ENCODE measurements around the gene ADAM23.
"Not testable (repeated sequence)": the region's sequence is repeated elsewhere in the genome, so short reads cannot be mapped to it uniquely, and the experiment has no call there.

Gene ADAM23, protein sequence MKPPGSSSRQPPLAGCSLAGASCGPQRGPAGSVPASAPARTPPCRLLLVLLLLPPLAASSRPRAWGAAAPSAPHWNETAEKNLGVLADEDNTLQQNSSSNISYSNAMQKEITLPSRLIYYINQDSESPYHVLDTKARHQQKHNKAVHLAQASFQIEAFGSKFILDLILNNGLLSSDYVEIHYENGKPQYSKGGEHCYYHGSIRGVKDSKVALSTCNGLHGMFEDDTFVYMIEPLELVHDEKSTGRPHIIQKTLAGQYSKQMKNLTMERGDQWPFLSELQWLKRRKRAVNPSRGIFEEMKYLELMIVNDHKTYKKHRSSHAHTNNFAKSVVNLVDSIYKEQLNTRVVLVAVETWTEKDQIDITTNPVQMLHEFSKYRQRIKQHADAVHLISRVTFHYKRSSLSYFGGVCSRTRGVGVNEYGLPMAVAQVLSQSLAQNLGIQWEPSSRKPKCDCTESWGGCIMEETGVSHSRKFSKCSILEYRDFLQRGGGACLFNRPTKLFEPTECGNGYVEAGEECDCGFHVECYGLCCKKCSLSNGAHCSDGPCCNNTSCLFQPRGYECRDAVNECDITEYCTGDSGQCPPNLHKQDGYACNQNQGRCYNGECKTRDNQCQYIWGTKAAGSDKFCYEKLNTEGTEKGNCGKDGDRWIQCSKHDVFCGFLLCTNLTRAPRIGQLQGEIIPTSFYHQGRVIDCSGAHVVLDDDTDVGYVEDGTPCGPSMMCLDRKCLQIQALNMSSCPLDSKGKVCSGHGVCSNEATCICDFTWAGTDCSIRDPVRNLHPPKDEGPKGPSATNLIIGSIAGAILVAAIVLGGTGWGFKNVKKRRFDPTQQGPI

DNA sequence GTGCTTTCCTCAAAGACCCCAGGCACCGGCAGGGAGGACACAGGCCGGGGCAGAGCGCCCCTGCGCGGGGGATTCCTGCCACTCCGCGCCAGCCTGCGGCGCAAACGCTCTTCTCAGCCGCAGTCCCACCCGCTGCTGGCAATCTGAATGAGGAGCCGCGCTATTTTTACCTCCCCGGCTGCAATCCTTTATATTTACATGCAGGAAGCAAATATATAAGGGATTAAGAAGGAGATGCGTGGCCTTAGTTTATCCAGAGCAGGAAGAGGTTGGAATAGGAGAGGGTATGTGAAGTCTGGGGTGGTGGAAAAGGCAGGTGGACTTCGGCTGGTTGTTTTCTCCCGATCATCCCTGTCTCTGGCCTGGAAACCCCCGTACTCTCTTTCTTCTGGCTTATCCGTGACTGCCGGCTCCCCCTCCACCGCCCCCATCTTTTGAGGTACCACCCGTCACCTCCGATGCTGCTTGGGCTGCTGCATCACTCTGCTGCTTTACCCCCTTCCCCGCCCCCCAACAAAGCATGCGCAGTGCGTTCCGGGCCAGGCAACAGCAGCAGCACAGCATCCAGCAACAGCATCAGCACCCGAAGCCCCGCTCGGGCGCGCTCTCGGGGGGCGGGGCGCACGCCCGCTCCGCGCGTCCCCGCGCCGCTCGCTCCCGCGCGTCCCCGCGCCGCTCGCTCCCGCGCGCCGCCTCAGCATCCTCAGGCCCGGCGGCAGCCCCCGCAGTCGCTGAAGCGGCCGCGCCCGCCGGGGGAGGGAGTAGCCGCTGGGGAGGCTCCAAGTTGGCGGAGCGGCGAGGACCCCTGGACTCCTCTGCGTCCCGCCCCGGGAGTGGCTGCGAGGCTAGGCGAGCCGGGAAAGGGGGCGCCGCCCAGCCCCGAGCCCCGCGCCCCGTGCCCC is at the start of gene ADAM23:
Gene ADAM23 (plus strand): TSS at position 700 of the 902 bp plus-strand sequence. CDS start 335 bp downstream, outside the sequence.
- DNase-seq (ENCODE audit: low read depth), result peak; percentile 37
- TF ChIP-seq, protein P1, sequence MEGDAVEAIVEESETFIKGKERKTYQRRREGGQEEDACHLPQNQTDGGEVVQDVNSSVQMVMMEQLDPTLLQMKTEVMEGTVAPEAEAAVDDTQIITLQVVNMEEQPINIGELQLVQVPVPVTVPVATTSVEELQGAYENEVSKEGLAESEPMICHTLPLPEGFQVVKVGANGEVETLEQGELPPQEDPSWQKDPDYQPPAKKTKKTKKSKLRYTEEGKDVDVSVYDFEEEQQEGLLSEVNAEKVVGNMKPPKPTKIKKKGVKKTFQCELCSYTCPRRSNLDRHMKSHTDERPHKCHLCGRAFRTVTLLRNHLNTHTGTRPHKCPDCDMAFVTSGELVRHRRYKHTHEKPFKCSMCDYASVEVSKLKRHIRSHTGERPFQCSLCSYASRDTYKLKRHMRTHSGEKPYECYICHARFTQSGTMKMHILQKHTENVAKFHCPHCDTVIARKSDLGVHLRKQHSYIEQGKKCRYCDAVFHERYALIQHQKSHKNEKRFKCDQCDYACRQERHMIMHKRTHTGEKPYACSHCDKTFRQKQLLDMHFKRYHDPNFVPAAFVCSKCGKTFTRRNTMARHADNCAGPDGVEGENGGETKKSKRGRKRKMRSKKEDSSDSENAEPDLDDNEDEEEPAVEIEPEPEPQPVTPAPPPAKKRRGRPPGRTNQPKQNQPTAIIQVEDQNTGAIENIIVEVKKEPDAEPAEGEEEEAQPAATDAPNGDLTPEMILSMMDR (conservative IDR thresholded peaks at IDR 0.05; ENCODE audit: low read depth, low read length), result peak; percentile 12
- H3K4me3 ChIP-seq (ENCODE audit: low read depth, low read length), result peak within 1 kb of the TSS; percentile 57

DNA sequence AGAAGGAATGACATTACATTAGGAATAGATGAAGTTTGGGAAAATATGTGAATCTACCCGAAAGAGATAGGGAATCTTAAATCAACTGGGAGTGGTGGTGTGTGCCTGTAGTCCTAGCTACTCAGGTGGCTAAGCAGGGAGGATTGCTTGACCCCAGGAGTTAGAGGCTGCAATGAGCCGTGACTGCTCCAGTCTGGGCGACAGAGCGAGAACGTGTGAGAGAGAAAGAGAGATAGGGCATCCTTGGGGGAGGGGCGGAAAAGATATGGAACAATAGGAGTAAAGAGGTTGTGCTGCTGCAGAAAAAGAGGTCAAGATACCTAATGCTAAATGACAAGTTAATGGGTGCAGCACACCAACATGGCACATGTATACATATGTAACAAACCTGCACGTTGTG is 47.1 kb upstream of the ADAM23 start:
- DNase-seq (ENCODE audit: low read depth), result no peak
- no peak overlapping the region for H3K4me3 ChIP-seq (ENCODE audit: low read depth, low read length)
- TF ChIP-seq, protein P1 (conservative IDR thresholded peaks at IDR 0.05; ENCODE audit: low read depth, low read length), result no peak

DNA sequence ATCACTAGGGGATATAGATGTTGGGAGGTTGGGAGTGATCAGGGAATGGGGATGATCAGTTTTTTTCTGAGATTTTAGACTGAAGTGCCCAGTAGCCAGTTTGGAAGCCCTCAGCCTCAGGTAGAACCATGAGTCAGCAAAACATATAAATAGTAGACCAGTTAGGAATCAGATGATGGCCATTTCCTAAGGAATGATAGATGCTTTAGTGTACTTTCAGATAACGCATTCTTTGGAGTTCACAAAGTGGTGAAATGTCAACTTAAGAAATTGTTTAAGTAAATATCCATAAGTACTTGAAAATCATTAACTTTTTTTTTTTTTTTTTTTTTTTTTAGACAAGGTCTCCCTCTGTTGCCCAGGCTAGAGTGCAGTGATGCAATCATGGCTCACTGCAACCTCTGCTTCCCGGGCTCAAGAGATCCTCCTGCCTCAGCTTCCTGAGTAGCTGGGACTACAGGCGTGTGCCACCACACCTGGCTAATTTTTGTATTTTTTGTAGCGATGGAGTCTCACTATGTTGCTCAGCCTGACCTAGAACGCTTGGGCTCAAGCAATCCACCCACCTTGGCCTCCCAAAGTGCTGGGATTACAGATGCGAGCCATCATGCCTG is 40.3 kb upstream of the ADAM23 start:
- not testable (repeated sequence) for H3K4me3 ChIP-seq (ENCODE audit: low read depth, low read length); DNase-seq (ENCODE audit: low read depth)

DNA sequence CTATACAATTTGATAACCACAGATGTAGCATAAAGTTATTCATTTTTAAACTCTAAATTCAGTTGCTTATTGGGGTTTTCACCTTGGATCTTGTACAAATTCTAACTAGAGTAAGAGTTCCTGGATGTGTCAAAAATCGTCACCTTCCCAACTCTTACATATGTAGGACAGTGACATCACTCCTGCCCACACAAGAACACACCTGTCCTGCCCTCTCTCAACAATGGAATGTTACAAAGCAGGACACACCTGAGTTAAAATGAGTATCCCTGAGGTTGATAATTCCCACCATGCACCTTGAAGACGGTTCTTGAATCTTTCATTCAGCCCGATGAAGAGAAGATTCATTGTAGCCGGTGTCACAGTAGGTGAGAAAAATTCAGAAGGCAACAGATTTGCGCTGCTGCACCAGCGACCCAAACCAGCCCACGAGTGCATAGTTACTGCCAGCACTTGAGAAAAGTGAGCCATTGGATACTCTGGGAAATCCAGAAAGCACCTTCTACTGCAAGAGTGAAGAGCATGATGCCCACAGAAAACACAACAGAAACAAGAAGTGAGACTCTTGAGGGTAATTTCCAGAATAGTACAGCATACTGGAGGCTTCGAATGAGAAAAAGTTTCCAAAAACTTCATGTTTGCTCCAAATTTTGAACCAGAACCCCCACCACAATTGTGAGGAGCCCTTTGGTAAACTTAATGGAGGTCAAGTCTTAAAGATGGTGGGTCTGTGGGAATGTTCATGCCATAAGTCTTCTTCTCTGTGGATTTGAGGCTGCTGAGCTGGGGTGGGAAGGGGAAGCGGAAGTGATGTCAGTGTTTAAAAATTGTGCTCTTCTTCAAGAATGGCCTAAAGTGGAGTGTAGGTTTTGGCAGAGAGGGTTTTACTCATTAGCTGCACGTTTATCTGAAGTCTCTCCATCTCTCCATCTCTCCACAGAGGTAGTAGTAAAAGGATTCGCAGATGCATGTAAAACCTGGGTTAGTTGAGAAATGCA is 34.7 kb upstream of the ADAM23 start:
- H3K4me3 ChIP-seq (ENCODE audit: low read depth, low read length), result no peak overlapping the region
- no peak for DNase-seq (ENCODE audit: low read depth)
- TF ChIP-seq, protein P1 (conservative IDR thresholded peaks at IDR 0.05; ENCODE audit: low read depth, low read length), result no peak

DNA sequence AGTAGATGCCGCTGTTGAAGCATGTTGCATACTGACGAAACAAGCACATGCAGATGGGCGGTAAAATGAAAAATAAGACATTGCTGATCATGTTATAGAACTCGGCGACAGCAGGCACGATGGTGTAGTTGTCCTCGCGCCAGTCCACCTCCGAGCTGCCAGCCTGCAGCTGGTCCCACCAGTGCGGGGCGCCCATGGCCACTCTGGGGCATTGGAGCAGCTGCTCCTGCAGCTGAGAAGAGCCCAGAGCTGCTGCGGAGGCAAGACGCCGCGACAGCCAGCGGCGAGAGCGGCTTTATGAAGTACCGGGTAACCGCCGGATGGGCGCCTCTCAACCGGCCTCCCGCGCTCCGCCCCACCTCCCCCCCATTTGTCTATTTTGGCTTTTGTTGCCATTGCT is 32.6 kb upstream of the ADAM23 start:
- H3K4me3 ChIP-seq (ENCODE audit: low read depth, low read length), result no peak overlapping the region
- TF ChIP-seq, protein P1 (conservative IDR thresholded peaks at IDR 0.05; ENCODE audit: low read depth, low read length), result no peak
- no peak for DNase-seq (ENCODE audit: low read depth)

DNA sequence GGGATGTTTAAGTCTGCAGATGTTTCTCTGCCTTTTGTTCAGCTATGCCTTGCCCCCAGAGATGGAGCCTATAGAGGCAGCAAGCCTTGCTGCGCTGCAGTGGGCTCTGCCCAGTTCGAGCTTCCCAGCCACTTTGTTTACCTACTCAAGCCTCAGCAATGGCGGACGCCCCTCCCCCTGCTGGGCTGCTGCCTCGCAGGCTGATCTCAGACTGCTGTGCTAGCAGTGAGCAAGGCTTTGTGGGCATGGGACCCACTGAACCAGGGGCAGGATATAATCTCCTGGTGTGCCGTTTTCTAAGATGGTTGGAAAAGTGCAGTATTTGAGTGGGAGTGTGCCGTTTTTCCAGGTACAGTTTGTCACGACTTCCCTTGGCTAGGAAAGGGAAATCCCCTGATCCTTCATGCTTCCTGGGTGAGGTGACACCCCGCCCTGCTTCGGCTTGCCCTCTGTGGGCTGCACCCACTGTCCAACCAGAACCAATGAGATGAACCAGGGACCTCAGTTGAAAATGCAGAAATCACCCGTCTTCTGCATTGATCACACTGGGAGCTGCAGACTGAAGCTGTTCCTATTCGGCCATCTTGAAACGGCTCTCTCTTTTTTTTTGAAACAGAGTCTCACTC is 27.6 kb upstream of the ADAM23 start:
- DNase-seq (ENCODE audit: low read depth), result no peak
- no peak overlapping the region for H3K4me3 ChIP-seq (ENCODE audit: low read depth, low read length)
- TF ChIP-seq, protein P1 (conservative IDR thresholded peaks at IDR 0.05; ENCODE audit: low read depth, low read length), result no peak
